Panc1 (cell line): Measurements from ENCODE around the gene PTPDC1. TPM values are rescaled to one million over a fixed set of nuclear protein-coding genes. Genes with fewer than 3 reads are reported as not detected.

Experiments
- ATAC-seq: fragments of 200-7000 bp; cut with Tn5 transposase; 2 replicates; pipeline ENCODE4 v1.9.1; 2020; ENCODE audit warnings: mild to moderate bottlenecking, moderate library complexity
- BruUV-seq: library from RNA; stranded (reverse); fragments of 400-500 nt; replicated peaks from 2 replicates; lab custom pipeline; 2021; lab: Mats Ljungman, UMichigan
- CTCF ChIA-PET: fragments of 300-600 bp; sonication (Branson Sonifier 250); formaldehyde crosslinking; loops from one replicate; lab custom pipeline; 2022; ENCODE audit warnings: antibody characterized with exemption; lab: Charles Lee
- POLR2A ChIA-PET: fragments of 300-600 bp; sonication (Branson Sonifier 250); formaldehyde crosslinking; loops from one replicate; lab custom pipeline; 2022; ENCODE audit warnings: antibody characterized with exemption; lab: Charles Lee
- DNase-seq: peaks from one replicate; pipeline ENCODE4 v3.0.0-alpha.2; 2010; ENCODE audit warnings: low read depth, low spot score
- H3K27ac ChIP-seq: 2 replicates; pipeline ENCODE4 v1.5.1; 2011; ENCODE audit warnings: mild to moderate bottlenecking, low read length, inconsistent platforms
- H3K27me3 ChIP-seq: fragments of 200-500 bp; sonication (Bioruptor generic); 2 replicates; pipeline ENCODE4 v1.6.0; 2014; ENCODE audit warnings: low read length, inconsistent platforms; ENCODE audit not compliant: control insufficient read depth, insufficient read depth
- H3K36me3 ChIP-seq: fragments of 200-500 bp; sonication (Bioruptor generic); 2 replicates; pipeline ENCODE4 v1.5.1; 2014; ENCODE audit warnings: inconsistent platforms, mild to moderate bottlenecking, low read length, moderate library complexity; ENCODE audit not compliant: control insufficient read depth, insufficient read depth
- H3K4me1 ChIP-seq: 2 replicates; pipeline ENCODE4 v1.5.1; 2011; ENCODE audit warnings: inconsistent platforms, mild to moderate bottlenecking, low read length, moderate library complexity; ENCODE audit not compliant: control insufficient read depth, insufficient read depth
- H3K4me3 ChIP-seq, 2 experiments: 2 replicates each; pipeline ENCODE4 v1.5.1; 2011 to 2012; ENCODE audit warnings: low read depth in 2 of 2, low read length in 2 of 2, mild to moderate bottlenecking in 2 of 2, inconsistent platforms in 1 of 2, moderate library complexity in 1 of 2
- H3K9me3 ChIP-seq: fragments of 200-500 bp; sonication (Bioruptor generic); 2 replicates; pipeline ENCODE4 v1.5.1; 2014; ENCODE audit warnings: low read depth, mild to moderate bottlenecking, inconsistent platforms, low read length, moderate library complexity; ENCODE audit not compliant: control insufficient read depth, insufficient read depth
- CTCF ChIP-seq: fragments of 450-650 bp; IDR thresholded peaks from 2 replicates; pipeline ENCODE4 v1.5.1; 2017; ENCODE audit warnings: mild to moderate bottlenecking
- POLR2AphosphoS5 ChIP-seq: IDR thresholded peaks from 2 replicates; pipeline ENCODE4 v1.6.1; 2012; ENCODE audit warnings: mild to moderate bottlenecking, low read depth, low read length, moderate library complexity
- REST ChIP-seq, 2 experiments: IDR thresholded peaks; 2 replicates each; pipeline ENCODE4 v1.6.1; 2011 to 2012; ENCODE audit warnings: low read depth in 2 of 2, control low read depth in 1 of 2, low read length in 1 of 2, mild to moderate bottlenecking in 1 of 2, moderate library complexity in 1 of 2; ENCODE audit not compliant: insufficient read depth in 1 of 2
- SIN3A ChIP-seq: IDR thresholded peaks from 2 replicates; pipeline ENCODE4 v1.6.1; 2012; ENCODE audit warnings: low read depth, mild to moderate bottlenecking, low read length, moderate library complexity, borderline replicate concordance; ENCODE audit not compliant: insufficient read depth
- TCF7L2 ChIP-seq: IDR thresholded peaks from 2 replicates; pipeline ENCODE4 v1.6.1; 2011; ENCODE audit warnings: mild to moderate bottlenecking, low read depth, low read length, inconsistent platforms
- in situ Hi-C: cut with HindIII; loops from 2 replicates; pipeline ENCODE4 v1.10.0; 2016; ENCODE audit warnings: low sequenced_read_pairs, low pct_unique_long_range_greater_than_20kb
- intact Hi-C: fragments of 100-400 bp; cut with micrococcal nuclease; formaldehyde crosslinking; loops from one replicate; pipeline ENCODE4 v1.10.0; 2022; ENCODE audit not compliant: unreplicated experiment
- total RNA-seq: library from RNA; stranded (reverse); gene quantifications from one replicate; pipeline ENCODE4 v1.2.1, GENCODE V29; 2021; ENCODE audit not compliant: unreplicated experiment

PTPDC1 gene
- total RNA-seq, 1 experiment from 2014 or later = 10.6 TPM

GRCh38 chr9:94078086-94078485, 6.2 kb upstream of the PTPDC1 start:
- Histone ChIP-seq H3K27me3 (no peaks in the 10 kb centered on the region), H3K4me3 (no peak overlapping the region), H3K36me3 (no peaks in the 10 kb centered on the region), H3K9me3 (no peaks in the 10 kb centered on the region), H3K27ac (no peak overlapping the region), H3K4me1 (no peaks in the 10 kb centered on the region)
- DNase-seq = no peak
- TF ChIP-seq REST (IDR thresholded peaks at IDR 0.05; ENCODE audit: insufficient read depth in 1 of 2, low read depth in 2 of 2, low read length in 1 of 2) (no peak), CTCF (no peak), POLR2AphosphoS5 (no peak), SIN3A (no peak), TCF7L2 (no peak)
- CTCF ChIA-PET = no interaction called here
- intact Hi-C loops (no loop called here), in situ Hi-C loops (no loop called here)
- no TSS peak for BruUV-seq
- POLR2A ChIA-PET = no interaction called here
- ATAC-seq = no peak

GRCh38 chr9:94079236-94079635, 5.0 kb upstream of the PTPDC1 start:
- intact Hi-C loops = no loop called here
- BruUV-seq = no TSS peak
- ChIA-PET POLR2A (no interaction called here), CTCF (no interaction called here)
- H3K4me3 ChIP-seq = no peak overlapping the region
- H3K9me3 ChIP-seq = no peaks in the 10 kb centered on the region
- DNase-seq (no peak), ATAC-seq (no peak)
- no peaks in the 10 kb centered on the region for H3K36me3 ChIP-seq
- TF ChIP-seq SIN3A = no peak
- H3K27ac ChIP-seq = no peak overlapping the region
- in situ Hi-C loops = no loop called here
- H3K4me1 ChIP-seq = no peaks in the 10 kb centered on the region
- H3K27me3 ChIP-seq = no peaks in the 10 kb centered on the region

GRCh38 chr9:94080249-94080648, 4.0 kb upstream of the PTPDC1 start:
- in situ Hi-C loops = no loop called here

More at GRCh38 chr9:94080249-94080648, 4.0 kb upstream of the PTPDC1 start:
- Histone ChIP-seq H3K27me3 (no peaks in the 10 kb centered on the region), H3K4me1 (no peaks in the 10 kb centered on the region), H3K27ac (no peak overlapping the region), H3K4me3 (no peak overlapping the region), H3K36me3 (no peaks in the 10 kb centered on the region), H3K9me3 (no peaks in the 10 kb centered on the region)
- DNase-seq (no peak), ATAC-seq (no peak)
- no TSS peak for BruUV-seq
- CTCF ChIA-PET = no interaction called here
- POLR2A ChIA-PET = no interaction called here
- intact Hi-C loops = no loop called here
- TF ChIP-seq SIN3A = no peak
- no peak for TF ChIP-seq POLR2AphosphoS5
- no peak for TF ChIP-seq CTCF
- TF ChIP-seq REST (IDR thresholded peaks at IDR 0.05; ENCODE audit: insufficient read depth in 1 of 2, low read depth in 2 of 2, low read length in 1 of 2) = no peak
- no peak for TF ChIP-seq TCF7L2
